Heart right ventricle (tissue), 16 donors: Measurements from ENCODE around the gene EPB41L2. TPM values are rescaled to one million over a fixed set of nuclear protein-coding genes. Genes with fewer than 3 reads are reported as not detected.

Experiments used
- ATAC-seq, 8 donors: fragments of 200-7000 bp; cut with Tn5 transposase; one replicate each; pipeline ENCODE4 v1.9.1; 2020; ENCODE audit warnings: mild to moderate bottlenecking in 8 of 8, moderate library complexity in 8 of 8, moderate number of reproducible peaks in 1 of 8
- DNase-seq, 2 donors: peaks; one replicate each; pipeline ENCODE4 v3.0.0-alpha.2; 2020
- H3K27ac ChIP-seq, 10 donors: fragments of 200-600 bp; sonication (generic) in 2 of 10; one replicate each; pipeline versions ENCODE4 v1.5.0 to v1.8.0; 2020 to 2022; ENCODE audit warnings: mild to moderate bottlenecking in 3 of 10
- H3K27me3 ChIP-seq, 7 donors: fragments of 200-600 bp; one replicate each; pipeline ENCODE4 v1.8.0; 2021 to 2022; ENCODE audit warnings: mild to moderate bottlenecking in 2 of 7
- H3K36me3 ChIP-seq, 9 donors: fragments of 200-600 bp; sonication (generic) in 1 of 9; one replicate each; pipeline versions ENCODE4 v1.5.0 to v1.8.0; 2020 to 2022; ENCODE audit warnings: mild to moderate bottlenecking in 2 of 9
- H3K4me1 ChIP-seq, 9 donors: fragments of 200-600 bp; sonication (generic) in 1 of 9; one replicate each; pipeline versions ENCODE4 v1.5.0 to v1.8.0; 2020 to 2022; ENCODE audit warnings: mild to moderate bottlenecking in 4 of 9
- H3K4me3 ChIP-seq, 10 donors: fragments of 200-600 bp; sonication (generic) in 2 of 10; one replicate each; pipeline versions ENCODE4 v1.5.0 to v1.8.0; 2020 to 2022; ENCODE audit warnings: mild to moderate bottlenecking in 7 of 10, moderate library complexity in 2 of 10
- H3K9me3 ChIP-seq, 11 donors: fragments of 200-600 bp in 10 of 11; sonication (generic) in 2 of 11; one replicate each; pipeline versions ENCODE4 v1.5.0 to v1.8.0; 2013 to 2022; ENCODE audit warnings: mild to moderate bottlenecking in 2 of 11, control low read depth in 1 of 11, moderate library complexity in 1 of 11
- CTCF ChIP-seq, 9 donors: fragments of 200-600 bp; sonication (generic) in 2 of 9; IDR thresholded peaks; one replicate each; pipeline versions ENCODE4 v1.5.0 to v1.8.0; 2021 to 2022; ENCODE audit warnings: antibody characterized with exemption in 9 of 9, mild to moderate bottlenecking in 5 of 9, moderate library complexity in 1 of 9
- WGBS, 2 donors: extraction: QIAGEN DNeasy Blood & Tissue Kit; methylation state at CpG; one replicate each; pipeline ENCODE4 v1.1.7; 2013; ENCODE audit warnings: inconsistent platforms in 1 of 2; 5-methylcytosine and 5-hydroxymethylcytosine counted together
- intact Hi-C, 10 donors: fragments of 100-400 bp; cut with DNase I; formaldehyde crosslinking; loops; one replicate each; pipeline versions ENCODE4 v1.11.1 to v1.14.2; 2022
- polyA plus RNA-seq, 2 donors: library from polyadenylated mRNA; stranded (reverse); fragments of 200-250 nt; gene quantifications; one replicate each; pipeline ENCODE4 v1.2.3, GENCODE V29; 2013
- total RNA-seq, 10 donors: library from RNA; stranded (reverse); fragmentation: NEBNext Ultra II Directional in 3 of 10; extraction: Animal tissue kit (Norgen Biotek cat#: 25700) in 3 of 10; gene quantifications; one replicate each; pipeline versions ENCODE4 v1.2.1 to v1.2.4, GENCODE V29; 2021 to 2023
- donor health status: Arrhythmogenic right ventricular cardiomyopathy.
- donor health status: ischemic (EF 13 %, LVEDD 7.1; RV severe dilation, severe dysfunction).
- donor health status: healthy with polysubstance abuse.
- donor health status: DM: no; HTN: yes; CAD: no.
- donor health status: DM: no; HTN: no; CAD: no.
- donor health status: ischemic (EF 25% LVEDD 6.9; RV normal size, moderate dysfunction).
- donor health status: ischemic (EF 25% LVEDD 5.7; RV mildly dilated, moderate dysfunction).
- donor health status: healthy.
- donor health status: DM: yes; HTN: yes; CAD: no.
- donor health status: Ischemic cardiomyopathy.
- donor health status: ischemic (EF 35%, LVEDD 5.7; RV mildly dilated, moderate dysfunction).
- donor health status: nonischemic (EF 11% LVEDD 7.7; RV severe dilation, severe dysfunction).
- donor health status: DM: yes; HTN: yes; CAD: no.
- donor health status: PGD.
- donor health status: ischemic (EF 29% LVEDD 5.4; RV normal size, mild dysfunction).
- donor health status: nonischemic (EF 23%, LVEDD 6.1; RV moderate dilation, normal function).

Gene EPB41L2
- total and polyA plus RNA-seq, 12 donors: 18.0 to 98.6 (median 55.1) TPM

DNA sequence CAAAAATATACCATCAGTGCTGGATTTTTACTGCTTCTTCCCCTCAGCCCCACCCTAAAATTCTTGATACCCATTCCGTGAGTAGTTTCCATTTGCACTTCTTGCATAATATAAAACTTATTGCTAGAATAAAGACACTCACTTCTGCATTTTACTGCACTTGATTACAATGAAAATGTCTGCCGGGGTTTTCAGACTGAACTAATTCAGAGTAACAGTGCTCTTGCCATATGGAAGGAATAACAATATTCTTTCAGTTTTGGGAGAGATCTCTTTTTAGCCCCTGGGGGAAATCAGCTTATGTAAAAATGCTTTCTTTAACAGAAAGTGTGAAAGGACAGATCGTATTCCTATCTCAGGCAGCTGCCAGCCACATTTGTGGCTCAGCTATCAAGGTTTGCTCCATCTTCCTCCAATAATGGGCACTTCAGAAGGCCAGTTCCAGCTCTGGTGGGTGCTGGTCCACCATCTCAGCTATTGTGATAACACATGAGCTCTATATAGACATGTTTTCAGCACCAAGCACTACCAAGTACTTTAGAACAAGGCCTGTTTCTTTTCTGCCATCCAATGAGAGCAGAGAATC, 226.9 kb downstream of the EPB41L2 start:
- H3K27ac ChIP-seq: no peak overlapping the region
- intact Hi-C loops: no loop called here
- TF ChIP-seq CTCF (IDR thresholded peaks at IDR 0.05): no peak

DNA sequence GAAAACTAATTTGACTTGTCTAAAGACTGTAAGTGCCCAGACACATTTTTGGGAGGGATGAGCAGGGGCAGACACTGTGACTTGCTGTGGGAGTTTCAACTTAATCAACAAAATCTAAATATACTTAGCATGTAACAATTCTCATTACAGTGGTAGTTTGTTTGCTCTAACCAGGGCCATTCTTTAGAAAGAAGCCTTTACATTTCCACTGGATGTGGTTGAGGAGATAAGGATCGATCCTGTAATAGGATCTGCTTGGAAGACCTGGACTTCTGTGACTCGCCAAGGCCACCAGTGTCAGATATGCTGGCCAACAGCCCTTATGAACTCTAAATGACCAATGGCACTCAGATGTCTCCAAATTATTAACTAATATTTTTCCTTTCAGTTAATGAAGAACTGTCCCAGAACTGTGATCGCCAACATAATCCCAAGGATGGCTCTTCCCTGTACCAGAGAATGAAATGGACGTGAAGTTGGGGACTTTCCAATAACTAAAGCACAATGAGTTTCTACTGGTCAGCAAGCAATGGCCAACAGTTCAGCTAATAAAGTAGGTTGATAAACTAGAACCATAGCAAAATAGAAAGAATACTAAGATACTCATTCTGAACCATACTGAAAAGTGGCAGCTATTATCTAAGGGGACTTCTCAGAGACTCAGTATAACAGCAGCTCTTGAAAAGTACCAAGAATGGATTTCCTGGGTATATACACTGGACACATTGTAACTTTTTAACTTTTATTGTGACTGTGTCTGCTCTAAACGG, 228.4 kb downstream of the EPB41L2 start:
- Histone ChIP-seq H3K27me3 (no peaks in the 10 kb centered on the region), H3K4me1 (no peaks in the 10 kb centered on the region), H3K9me3 (no peaks in the 10 kb centered on the region), H3K4me3 (no peak overlapping the region), H3K27ac (no peak overlapping the region), H3K36me3 (peaks cover 0 to 15% (median 2%) of the 10 kb centered on the region in 9 donors)
- ATAC-seq (no peak), DNase-seq (no peak)
- 90 to 95% methylated on average over 5 of the region's 5 CpGs for WGBS, 2 donors
- TF ChIP-seq CTCF (IDR thresholded peaks at IDR 0.05): no peak
- intact Hi-C loops: no loop called here

More for the DNA sequence above, 226.9 kb downstream of the EPB41L2 start:
- Histone ChIP-seq H3K9me3 (no peaks in the 10 kb centered on the region), H3K4me3 (no peak overlapping the region), H3K27me3 (no peaks in the 10 kb centered on the region), H3K36me3 (peaks cover 0 to 30% (median 6%) of the 10 kb centered on the region in 9 donors), H3K4me1 (no peaks in the 10 kb centered on the region)
- WGBS, 2 donors: 78 to 80% methylated on average over 3 of the region's 3 CpGs
- DNase-seq: no peak
- no peak for ATAC-seq

GRCh38 chr6:130833569-130833968, 229.5 kb downstream of the EPB41L2 start:
- ATAC-seq (no peak), DNase-seq (no peak)
- H3K4me1 ChIP-seq: no peaks in the 10 kb centered on the region
- H3K27ac ChIP-seq: no peak overlapping the region
- no peaks in the 10 kb centered on the region for H3K9me3 ChIP-seq
- no peak for TF ChIP-seq CTCF (IDR thresholded peaks at IDR 0.05)
- no peak overlapping the region for H3K4me3 ChIP-seq
- 45 to 87% methylated on average over 1 of the region's 1 CpG for WGBS, 2 donors
- H3K36me3 ChIP-seq: peaks cover 0 to 7% (median 0%) of the 10 kb centered on the region in 9 donors
- no peaks in the 10 kb centered on the region for H3K27me3 ChIP-seq
- intact Hi-C loops: no loop called here

- Histone ChIP-seq H3K36me3 (no peaks in the 10 kb centered on the region), H3K4me3 (no peak overlapping the region), H3K27me3 (no peaks in the 10 kb centered on the region), H3K9me3 (no peaks in the 10 kb centered on the region), H3K4me1 (no peaks in the 10 kb centered on the region), H3K27ac (no peak overlapping the region)
- DNase-seq (no peak), ATAC-seq (no peak)
- intact Hi-C loops: no loop called here
- WGBS, 2 donors: 86 to 89% methylated on average over 5 of the region's 5 CpGs
- no peak for TF ChIP-seq CTCF (IDR thresholded peaks at IDR 0.05)
Observed at GRCh38 chr6:130831607-130832006, 231.4 kb downstream of the EPB41L2 start.
